Nephron progenitor cell (in vitro differentiated cells): ENCODE measurements around the gene ATG9B.

Source experiments
- DNase-seq: peaks from one replicate; pipeline ENCODE4 v3.0.0; 2021
- H3K27ac Mint-ChIP-seq: 2 replicates; pipeline ENCODE4 v1.8.0; 2021; ENCODE audit warnings: mild to moderate bottlenecking, moderate library complexity, mixed read lengths
- H3K27me3 Mint-ChIP-seq: 2 replicates; pipeline ENCODE4 v1.8.0; 2021; ENCODE audit warnings: mild to moderate bottlenecking, low read depth, mixed read lengths; ENCODE audit not compliant: poor library complexity
- H3K36me3 Mint-ChIP-seq: 2 replicates; pipeline ENCODE4 v1.8.0; 2021; ENCODE audit warnings: low read depth, mixed read lengths
- H3K4me1 Mint-ChIP-seq: 2 replicates; pipeline ENCODE4 v1.8.0; 2021; ENCODE audit warnings: mixed read lengths
- H3K4me3 Mint-ChIP-seq: 2 replicates; pipeline ENCODE4 v1.8.0; 2021; ENCODE audit warnings: mild to moderate bottlenecking, moderate library complexity, mixed read lengths
- H3K9me3 Mint-ChIP-seq: 2 replicates; pipeline ENCODE4 v1.8.0; 2021; ENCODE audit warnings: mild to moderate bottlenecking, moderate library complexity, mixed read lengths
- CTCF ChIP-seq: fragments of 200-600 bp; sonication (generic); IDR thresholded peaks from 2 replicates; pipeline ENCODE4 v1.5.0; 2021; ENCODE audit warnings: antibody characterized with exemption

ATG9B gene

GRCh38 chr7:151062399-151063211 lies 38.3 kb upstream of the ATG9B start:
- TF ChIP-seq CTCF: no peak
- peaks cover 13% of the 10 kb centered on the region for H3K27me3 Mint-ChIP-seq
- DNase-seq: peak; percentile 90
- no peak overlapping the region for H3K27ac Mint-ChIP-seq
- H3K9me3 Mint-ChIP-seq: no peaks in the 10 kb centered on the region
- peaks cover 8% of the 10 kb centered on the region for H3K36me3 Mint-ChIP-seq
- H3K4me1 Mint-ChIP-seq: peaks cover 38% of the 10 kb centered on the region
- peak overlapping the region; percentile 62 for H3K4me3 Mint-ChIP-seq

GRCh38 chr7:151062111-151062398 lies 37.8 kb upstream of the ATG9B start:
- TF ChIP-seq CTCF: no peak
- H3K4me3 Mint-ChIP-seq: peak overlapping the region; percentile 92
- peaks cover 44% of the 10 kb centered on the region for H3K4me1 Mint-ChIP-seq
- peaks cover 4% of the 10 kb centered on the region for H3K36me3 Mint-ChIP-seq
- H3K27me3 Mint-ChIP-seq: peaks cover 18% of the 10 kb centered on the region
- no peak overlapping the region for H3K27ac Mint-ChIP-seq
- no peak for DNase-seq
- H3K9me3 Mint-ChIP-seq: no peaks in the 10 kb centered on the region

GRCh38 chr7:151061213-151062110 lies 37.2 kb upstream of the ATG9B start:
- no peaks in the 10 kb centered on the region for H3K9me3 Mint-ChIP-seq
- no peak for TF ChIP-seq CTCF
- peaks cover 4% of the 10 kb centered on the region for H3K36me3 Mint-ChIP-seq
- H3K4me1 Mint-ChIP-seq: peaks cover 50% of the 10 kb centered on the region
- DNase-seq: no peak
- peak overlapping the region; percentile 92 for H3K4me3 Mint-ChIP-seq
- peaks cover 24% of the 10 kb centered on the region for H3K27me3 Mint-ChIP-seq
- H3K27ac Mint-ChIP-seq: no peak overlapping the region

- no peaks in the 10 kb centered on the region for H3K9me3 Mint-ChIP-seq
- DNase-seq: no peak
- no peak overlapping the region for H3K27ac Mint-ChIP-seq
- peaks cover 4% of the 10 kb centered on the region for H3K36me3 Mint-ChIP-seq
- H3K4me1 Mint-ChIP-seq: peaks cover 55% of the 10 kb centered on the region
- H3K4me3 Mint-ChIP-seq: peak overlapping the region; percentile 92
- no peak for TF ChIP-seq CTCF
- H3K27me3 Mint-ChIP-seq: peaks cover 30% of the 10 kb centered on the region
These were observed 36.3 kb upstream of the ATG9B start for GRCh38 chr7:151060416-151061212.

GRCh38 chr7:151060113-151060415 lies 35.8 kb upstream of the ATG9B start:
- no peak overlapping the region for H3K27ac Mint-ChIP-seq
- TF ChIP-seq CTCF: peak; percentile 1
- H3K36me3 Mint-ChIP-seq: no peaks in the 10 kb centered on the region
- peaks cover 55% of the 10 kb centered on the region for H3K4me1 Mint-ChIP-seq
- DNase-seq: no peak
- H3K27me3 Mint-ChIP-seq: peaks cover 31% of the 10 kb centered on the region
- H3K4me3 Mint-ChIP-seq: peak overlapping the region; percentile 92
- no peaks in the 10 kb centered on the region for H3K9me3 Mint-ChIP-seq
